HCEC 1CT (cell line): ENCODE results near the gene KCTD1.

ENCODE experiments used
- DNase-seq: peaks from one replicate; pipeline ENCODE4 v3.0.0-alpha.2; 2017

Gene KCTD1

DNA sequence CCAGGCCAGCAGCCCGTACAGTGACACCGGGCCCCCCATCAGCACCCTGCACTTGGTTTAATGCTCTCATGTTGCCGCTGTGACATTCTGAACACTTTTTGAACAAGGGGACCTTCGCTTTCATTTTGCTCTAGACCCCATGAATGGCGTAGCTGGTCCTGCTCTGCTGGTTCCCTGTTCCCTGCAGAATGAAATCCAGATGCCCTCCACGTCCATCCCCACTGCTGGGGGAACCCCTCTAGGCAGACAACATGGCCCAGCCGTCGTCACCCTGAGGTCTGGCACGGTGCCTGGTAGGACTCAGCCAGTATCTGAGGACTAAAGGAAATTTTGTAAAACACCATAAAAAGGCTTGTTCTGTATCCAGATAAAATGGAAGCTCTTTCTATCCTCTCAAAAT is 128.6 kb downstream of the KCTD1 start:
- DNase-seq = no peak

DNA sequence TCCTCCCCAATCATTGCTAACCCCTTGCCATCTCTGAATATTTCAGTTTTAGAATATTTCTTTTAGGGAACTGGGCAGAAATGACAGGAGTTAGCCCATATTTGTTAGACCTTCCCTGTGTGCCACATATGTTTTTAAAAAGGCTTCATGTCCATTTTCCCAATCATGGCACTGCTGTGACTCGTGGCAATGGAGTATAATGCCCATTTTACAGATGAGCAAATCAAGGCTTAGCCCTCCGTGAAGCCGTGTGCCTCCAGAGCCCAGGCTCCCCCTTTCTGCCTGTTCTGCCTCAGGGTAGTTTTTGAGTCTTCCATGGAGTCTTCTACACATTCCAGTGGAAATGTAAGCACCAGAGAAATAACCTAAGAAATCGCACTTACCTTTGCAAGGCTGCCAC is 130.1 kb downstream of the KCTD1 start:
- no peak for DNase-seq

DNA sequence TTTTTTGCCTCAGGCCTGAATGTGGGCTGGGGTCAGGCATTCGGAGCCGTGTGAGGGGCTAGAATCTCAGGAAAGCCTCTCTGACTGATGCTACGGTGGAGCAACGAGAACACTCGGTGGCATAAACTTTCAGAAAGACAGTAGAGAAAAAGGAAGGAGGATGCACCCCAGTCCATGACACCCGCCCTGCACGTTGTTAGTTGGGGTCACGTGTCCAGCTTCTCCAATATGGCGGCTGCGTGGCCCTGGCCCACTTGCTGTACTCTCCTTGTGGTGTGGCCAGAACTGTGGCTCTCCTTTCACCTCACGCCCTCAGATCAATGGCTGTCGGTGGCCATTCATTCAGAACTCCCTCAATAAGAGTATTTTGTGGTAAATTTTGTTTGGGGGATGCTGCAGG is 131.2 kb downstream of the KCTD1 start:
- DNase-seq = no peak

DNA sequence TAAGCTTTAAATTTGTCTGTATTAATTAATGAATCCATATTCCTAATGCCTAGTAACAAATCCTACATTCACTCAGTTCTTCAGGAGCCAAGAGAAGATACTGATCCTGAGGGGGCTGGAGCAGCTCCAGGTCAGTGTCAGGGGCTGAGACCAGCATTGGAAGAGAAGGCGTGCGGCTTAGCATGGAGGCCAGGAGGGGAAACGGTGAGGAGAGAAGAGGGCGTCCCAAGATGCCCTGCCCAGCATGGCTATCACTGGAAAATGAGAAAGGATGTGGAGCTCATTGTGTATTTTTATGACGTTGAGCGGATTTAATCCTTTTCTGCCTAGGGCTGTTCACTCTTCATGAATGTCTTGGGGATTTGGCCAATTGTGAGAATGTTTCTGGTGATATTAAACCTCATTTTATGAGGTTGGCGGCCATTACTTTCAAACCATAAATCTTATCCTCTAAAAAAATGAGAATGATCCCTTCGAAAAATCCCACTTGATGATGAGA is 131.7 kb downstream of the KCTD1 start:
- DNase-seq = no peak

DNA sequence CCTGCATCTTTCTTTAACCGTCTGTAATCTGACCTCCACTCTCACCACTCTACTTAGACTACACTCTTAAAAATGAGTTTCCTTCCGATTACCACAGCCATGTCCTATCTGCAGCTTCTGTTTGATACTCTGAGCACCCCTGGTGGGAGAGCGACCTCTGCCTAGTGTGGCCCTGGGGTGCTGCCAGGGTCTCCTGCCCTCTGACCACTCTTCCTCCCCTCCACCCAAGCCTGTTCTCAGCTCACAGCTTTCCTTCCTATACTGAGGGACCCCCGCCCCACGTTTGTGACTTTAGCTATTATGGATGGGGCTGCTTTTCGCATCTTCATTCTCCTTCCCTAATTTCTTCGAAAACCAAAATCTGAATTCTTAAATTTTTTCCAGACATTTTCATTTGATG is 132.7 kb downstream of the KCTD1 start:
- no peak for DNase-seq

DNA sequence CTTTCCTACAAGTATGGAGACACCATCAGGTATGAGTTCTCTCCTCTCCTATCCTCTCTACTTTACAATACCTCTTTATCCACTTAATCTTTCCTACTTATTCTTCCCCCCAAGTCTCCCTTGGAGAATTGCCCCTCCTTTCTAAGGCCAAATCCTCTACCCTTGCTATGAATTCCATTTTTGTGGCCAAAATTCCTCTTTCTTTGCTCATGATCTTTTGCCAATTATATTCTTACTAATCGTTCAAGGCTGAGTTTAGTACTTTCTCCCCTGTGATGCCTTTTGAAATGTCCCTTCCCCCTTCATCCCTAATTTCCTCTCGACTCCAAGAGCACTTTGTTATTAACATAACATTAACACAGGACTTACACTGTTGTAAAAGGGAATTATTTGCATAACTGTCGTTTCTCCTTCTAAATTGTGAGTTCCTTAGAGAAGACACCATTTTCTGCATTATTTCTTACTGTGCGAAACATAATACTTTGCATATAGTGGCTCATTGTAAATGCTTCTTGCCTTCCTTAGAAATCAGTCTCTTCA is 133.4 kb downstream of the KCTD1 start:
- DNase-seq = no peak

DNA sequence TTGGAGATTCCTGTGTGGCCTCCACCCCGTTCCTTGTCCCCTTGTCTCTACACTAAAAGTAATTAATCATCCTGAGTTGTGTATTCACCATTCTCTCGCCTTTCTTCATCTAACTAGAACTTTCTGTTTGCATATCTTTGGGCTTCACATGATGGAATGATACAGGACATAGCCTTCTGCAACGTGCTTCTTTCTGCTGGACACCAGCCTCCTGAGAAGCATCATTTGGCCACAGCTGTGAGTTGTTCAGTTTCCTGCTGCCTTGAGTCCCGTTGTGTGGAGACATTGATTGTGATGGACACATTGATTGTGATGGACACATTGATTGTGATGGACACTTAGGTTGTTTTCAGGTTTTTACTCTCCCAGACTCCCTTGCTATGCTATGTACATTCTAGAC is 139.3 kb downstream of the KCTD1 start:
- DNase-seq = no peak

DNA sequence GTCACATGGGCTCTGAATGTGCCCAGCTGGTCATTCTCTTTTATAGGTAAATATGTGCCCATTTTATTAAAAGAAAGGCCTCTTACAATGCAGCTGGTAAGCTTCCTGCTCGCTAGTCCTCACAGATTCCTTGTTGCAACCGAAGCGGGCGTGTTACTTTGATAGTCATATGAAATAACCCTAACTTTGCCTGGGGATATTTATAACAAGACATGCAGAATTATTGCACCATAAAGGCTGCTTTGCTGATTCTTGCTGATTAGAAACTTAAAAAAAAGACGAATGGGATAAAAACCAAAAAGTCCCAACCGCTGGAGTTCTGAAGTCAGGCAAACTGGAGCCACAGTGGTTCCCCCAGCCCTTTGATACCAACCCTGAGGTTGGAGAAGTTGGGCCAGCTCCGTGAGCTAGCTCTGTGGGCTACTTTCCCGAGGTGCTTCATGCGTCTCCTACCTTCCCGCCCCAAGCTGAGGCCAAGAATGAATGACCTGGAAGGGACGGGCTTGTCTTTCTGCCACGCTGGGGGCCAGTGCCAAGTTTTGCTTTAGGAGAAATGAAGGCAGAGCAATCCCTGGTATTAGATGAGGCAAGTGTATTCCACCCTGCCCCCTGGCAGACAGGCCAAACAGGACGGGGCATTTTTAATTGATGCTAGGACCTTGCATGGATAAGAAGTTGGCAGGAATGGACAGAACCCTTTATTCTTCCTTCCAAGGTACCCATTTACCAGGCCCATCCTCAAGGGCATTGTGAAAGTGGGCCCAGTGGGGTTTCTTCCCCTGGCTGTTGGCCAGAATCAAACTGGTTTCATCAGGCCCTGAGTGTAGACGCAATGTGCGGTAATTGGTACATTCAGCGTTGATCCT is 140.4 kb downstream of the KCTD1 start:
- no peak for DNase-seq

DNA sequence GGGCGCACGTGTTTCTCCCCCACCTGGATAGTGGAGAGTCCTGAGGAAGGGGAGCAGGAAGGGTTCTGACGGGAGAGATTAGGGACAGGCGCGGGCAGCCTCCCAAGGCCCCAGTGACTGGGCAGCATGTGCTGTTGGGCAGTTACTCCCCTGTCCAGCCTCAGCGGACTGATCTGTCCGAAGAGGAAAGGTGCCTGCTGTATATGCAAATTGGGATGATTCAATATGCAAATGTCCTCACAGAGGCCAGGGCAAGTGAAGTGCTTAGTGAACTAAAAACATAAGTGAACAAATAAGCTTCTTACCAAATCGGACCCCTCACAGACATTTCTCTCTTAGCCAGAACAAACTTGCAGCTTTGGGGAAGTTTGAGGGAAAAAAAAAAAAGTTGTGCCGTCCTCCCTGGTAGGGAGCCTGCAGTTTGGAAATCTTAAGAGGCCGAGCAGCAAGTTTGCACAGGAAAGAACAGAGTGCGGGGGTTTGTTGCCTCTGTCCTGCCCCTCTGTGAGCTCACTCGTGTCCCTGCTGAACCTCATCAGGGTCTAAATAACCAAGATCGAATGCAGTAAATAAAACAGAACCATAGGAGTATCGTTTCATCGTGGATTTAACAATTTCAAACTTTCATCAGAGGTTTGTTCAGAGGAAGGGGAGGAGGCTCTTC is 141.4 kb downstream of the KCTD1 start:
- no peak for DNase-seq

DNA sequence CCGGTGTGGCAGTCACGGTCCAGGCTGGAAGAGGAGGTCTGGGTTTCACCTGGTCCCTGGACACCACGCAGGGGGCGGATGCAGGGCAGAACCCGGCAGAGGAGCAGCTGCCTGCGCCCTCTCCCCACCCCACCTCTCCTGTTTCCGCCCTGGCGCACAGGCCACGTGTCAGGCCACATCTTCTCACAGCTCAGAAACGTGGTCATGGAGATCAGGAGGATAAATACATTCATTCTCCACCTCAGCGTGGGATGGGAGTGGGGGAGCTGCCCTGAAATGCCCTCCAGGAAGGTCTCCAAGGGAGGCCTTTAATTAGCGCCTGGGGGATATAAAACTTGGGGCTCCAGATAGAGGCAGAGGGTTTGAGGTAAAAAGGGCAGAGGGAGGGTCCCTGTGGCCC is 142.0 kb downstream of the KCTD1 start:
- DNase-seq = no peak

DNA sequence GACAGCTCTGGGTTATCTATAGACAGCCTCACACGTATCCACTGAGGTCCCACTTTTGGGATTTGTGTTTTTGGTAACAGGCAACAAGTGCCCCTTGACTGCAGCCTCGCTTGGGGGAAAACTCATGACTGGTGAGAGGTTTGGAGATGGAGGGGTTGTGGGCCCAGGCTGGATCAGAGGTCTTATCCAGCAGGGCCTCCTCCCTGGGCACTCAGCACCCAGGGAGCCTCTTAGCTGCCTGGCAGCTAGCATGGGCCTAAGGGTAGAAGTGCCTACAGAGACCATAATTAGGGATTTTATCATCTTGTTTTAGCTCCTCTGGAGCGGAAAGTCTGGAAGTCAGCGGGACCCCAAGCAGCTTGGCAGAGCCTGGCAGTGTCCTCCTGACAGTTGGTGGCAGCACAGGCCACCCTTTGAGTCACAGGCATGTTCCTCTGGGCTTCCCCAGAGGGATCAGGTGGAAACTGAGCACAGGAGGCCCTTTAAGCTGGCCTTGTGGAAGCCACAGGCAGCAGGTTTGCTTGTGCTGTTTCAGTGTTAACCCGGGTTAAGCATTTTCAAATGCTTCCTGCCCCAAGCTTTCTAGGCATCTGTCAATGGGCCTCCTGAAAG is 143.1 kb downstream of the KCTD1 start:
- DNase-seq = peak; percentile 48
